HG02571 (cell line): Measurements from ENCODE around the gene APOO.

ENCODE experiments used
- ATAC-seq: cut with Tn5 transposase; IDR thresholded peaks from one replicate; pipeline ENCODE4 v1.9.1; 2021; ENCODE audit warnings: mild to moderate bottlenecking, moderate library complexity; ENCODE audit not compliant: unreplicated experiment

The APOO gene

GRCh38 chrX:23907498-23908218 is at the start of gene APOO, which contains the start of gene CXorf58:
Gene APOO, minus strand, starts transcription at chrX:23907938. Its CDS starts 236 bp downstream, at chrX:23907702.
Gene CXorf58, plus strand, starts transcription at chrX:23908006. Its CDS starts 2,297 bp downstream, at chrX:23910303.
- ATAC-seq = peak; percentile 91

DNA sequence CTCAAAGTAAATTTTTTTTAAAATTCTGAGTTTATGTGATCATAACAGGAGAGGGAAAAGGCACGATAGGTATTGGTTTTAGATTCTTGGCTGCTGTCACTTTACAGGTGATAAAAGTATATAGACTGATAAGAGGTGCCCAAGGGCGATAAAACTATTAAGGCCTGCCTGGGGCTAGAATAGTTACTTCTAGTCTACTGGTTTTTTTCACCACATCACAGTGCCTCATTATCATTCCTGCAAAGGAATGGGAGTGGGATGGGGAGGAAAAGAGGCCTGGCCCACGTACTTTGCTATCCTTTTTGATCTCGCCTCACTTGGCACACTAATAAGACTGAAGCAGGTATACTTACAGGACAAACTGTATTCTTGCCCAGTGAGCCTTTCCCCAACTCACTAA is 46.7 kb upstream of the APOO start:
- no peak for ATAC-seq

GRCh38 chrX:23953908-23954269 is 46.2 kb upstream of the APOO start:
- ATAC-seq = no peak

DNA sequence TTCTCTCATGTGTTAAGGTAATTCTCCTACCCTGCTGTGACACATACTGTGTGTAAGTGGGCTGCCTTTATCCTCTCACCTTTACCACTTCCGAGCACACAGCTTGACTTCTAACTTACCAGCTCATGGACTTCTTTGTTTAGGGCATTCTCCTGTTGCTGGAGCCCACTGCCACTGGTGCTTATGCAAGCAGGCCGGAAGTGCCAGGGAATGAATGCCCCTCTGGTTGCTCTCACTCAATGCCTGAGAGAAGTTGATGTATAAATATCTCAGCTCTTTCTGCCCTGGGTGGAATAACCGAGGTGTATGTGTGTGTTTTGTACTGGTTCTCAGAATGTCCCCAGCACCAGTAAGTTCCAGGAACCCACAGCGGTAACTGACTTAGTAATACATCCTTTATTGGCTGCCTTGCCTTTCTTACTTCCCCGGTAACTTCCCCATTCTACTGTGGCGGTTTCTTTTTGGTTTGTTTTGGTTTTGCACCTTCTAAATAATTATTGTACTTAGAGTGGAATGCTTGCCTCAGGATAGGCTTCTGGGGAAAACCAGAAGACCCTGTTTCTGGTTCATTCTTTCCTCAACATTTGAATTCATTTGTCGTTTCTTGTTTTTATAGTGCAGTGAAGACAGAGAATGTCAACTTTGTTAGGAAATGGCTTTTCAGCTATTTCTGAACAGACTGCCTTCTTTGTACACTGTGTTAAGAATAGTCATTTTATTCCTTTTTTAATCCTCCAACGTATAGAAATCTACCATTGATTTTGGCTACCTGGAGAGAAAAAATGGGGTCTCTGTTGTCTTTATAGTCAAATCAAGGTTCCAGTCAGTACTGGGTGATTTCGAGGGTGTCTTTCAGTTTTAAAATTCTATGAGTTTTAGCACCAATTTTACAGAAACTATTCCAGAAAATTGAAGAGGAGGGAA is 45.5 kb upstream of the APOO start:
- ATAC-seq = peak; percentile 90

GRCh38 chrX:23952391-23952790 is 44.7 kb upstream of the APOO start:
- no peak for ATAC-seq

DNA sequence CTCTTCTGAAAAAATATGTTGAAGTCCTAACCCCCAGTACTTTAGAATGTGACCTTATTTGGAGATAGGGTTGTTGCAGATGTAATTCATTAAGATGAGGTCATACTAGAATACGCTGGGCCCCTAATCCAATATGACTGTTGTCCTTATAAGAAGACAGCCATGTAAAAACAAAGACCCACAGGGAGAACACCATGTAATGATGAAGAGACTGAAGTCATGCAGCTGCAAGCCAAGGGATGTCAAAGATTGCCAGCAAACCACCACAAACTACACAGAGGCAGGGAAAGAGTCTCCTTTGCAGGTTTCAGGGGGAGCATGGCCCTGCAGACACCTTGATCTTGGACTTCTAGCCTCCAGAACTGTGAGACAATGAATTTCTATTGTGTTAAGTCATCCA is 37.5 kb upstream of the APOO start:
- ATAC-seq = no peak

DNA sequence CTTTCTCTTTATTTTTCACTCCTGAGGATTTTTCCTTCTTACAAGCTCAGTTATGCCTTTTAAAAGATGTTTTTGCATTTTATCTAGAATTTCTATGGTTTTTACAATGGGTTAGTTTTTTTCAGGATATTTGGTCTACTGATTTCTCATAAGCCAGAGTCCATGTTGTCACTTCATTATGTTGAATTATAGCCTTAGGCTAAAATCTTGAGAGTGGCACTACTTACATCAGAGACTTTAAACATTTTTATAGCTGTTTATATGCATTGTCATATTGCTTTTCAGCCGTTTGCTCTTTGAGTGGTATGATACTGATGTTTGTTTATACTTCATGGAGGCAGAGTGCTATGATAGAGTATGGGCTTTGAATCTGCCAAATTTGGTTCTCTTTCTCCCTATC is 36.5 kb upstream of the APOO start:
- ATAC-seq = no peak

GRCh38 chrX:23939203-23939602 is 31.5 kb upstream of the APOO start:
- ATAC-seq = no peak

DNA sequence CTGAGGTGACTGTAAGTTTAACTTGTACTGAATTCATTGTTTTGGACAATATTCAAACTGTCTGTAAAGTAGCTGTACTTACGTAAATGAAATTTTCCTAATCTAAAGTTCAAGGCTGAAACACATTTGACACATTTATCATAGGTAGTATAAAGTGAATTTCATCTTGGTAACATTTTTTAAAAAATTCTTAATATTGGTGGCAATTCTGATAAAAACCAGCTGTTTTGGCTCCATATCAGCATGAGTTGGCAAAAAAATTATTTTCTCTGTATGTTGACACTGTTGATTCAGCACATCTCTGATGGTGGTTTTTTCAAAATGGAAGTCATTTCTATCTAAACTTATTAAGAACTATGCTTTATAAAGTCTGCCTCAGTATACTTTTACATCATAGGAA is 31.0 kb upstream of the APOO start:
- ATAC-seq = no peak

GRCh38 chrX:23937100-23937499 is 29.4 kb upstream of the APOO start:
- ATAC-seq = no peak

DNA sequence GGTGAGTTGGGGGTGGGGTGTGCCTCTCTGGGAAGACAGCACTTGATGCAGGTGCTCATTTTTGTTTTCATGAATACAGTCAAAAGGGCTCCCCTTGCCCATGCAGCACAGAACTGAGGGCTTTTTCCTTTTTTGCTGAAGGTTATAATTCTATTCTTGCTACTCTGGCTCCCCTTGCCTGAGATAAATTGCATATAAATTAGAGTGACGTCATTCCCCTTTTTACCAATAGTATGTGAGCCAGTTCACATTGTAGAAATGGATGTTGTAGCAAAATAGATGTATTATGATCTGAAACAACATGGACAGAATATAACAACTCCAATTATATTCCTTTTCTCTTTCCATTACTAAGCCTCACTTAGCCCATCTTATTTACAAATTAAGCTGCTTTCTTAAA is 28.4 kb upstream of the APOO start:
- ATAC-seq = no peak

DNA sequence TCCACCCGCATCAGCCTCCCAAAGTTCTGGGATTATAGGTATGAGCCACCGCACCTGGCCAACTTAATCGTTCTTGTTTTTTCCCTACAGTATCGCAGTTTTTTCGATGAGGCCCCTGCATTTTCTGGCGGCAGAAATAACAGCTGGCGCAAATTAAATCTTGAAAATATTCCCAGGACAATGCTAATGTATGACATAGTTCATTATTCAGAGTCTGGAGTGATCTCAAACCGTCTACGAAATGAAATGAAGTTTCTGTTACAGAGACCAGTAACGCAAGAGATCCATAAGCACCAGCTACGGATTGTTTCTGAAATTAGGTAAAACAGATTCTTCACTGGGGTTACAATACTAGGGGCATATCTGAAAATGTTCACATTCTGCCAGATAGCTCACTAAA is 27.4 kb upstream of the APOO start:
- no peak for ATAC-seq

DNA sequence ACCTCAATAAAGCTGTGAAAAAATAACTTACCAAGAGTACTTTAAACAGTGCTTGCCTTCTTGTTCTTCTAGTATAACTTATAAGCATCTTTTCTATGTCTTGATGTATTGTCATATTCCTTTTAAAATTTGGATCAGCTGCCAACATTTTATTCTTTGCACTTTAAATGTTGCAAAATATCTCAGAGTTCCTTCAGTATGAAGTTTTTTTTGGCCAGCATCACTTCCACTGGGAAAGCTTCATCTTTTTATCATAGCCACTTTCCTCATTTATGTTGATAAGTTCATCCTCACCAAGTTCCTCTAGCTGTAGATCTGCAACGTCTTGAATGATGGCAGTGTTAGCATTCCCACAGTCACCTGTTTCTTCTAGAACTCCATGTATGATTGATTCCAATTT is 24.3 kb upstream of the APOO start:
- no peak for ATAC-seq

GRCh38 chrX:23930894-23931604 is 23.3 kb upstream of the APOO start:
- no peak for ATAC-seq

DNA sequence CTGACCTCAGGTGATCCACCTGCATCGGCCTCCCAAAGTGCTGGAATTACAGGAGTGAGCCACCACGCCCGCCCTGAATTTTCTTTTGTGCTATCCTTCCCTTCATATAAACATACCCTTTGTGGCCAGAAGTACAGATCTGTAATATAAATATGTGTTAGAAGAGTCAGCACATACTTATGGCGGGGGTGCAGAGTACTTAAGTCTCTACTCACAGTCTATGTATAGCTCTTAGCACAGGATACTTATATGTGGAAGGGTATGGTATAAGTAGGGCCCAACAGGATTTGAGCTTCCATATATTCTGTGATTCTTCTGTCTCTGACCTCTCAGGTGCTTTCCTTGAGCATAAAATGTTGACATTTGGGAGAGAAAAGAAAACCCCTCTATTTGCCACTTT is 18.3 kb upstream of the APOO start:
- ATAC-seq = no peak

DNA sequence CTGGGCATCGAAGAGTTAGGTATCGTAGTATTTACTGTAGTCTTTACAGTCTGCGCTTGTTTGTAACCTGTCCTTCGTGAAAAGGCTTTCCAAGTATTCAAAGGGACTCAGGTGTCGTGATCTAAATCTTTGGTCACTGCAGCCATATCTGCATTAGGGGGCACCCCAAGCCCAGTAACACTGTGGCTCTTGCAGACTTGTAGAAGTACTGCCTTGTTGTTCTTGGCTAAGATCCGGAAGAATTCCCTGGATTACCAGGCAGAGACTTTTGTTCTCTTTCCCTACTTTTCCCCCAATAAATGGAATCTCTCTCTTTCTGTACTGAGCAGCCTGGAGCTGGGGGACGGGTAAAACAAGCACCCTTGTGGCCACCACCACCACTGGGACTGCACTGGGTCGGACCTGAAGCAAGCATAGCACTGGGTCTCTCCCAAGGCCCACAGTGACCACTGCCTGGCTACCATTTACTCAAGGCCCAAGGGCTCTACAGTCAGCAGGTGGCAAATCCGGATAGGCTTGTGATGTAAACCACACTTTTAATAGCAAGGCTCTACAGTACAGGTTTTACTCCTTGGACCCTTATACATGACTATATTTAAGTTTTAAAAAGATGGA is 12.1 kb upstream of the APOO start:
- no peak for ATAC-seq

DNA sequence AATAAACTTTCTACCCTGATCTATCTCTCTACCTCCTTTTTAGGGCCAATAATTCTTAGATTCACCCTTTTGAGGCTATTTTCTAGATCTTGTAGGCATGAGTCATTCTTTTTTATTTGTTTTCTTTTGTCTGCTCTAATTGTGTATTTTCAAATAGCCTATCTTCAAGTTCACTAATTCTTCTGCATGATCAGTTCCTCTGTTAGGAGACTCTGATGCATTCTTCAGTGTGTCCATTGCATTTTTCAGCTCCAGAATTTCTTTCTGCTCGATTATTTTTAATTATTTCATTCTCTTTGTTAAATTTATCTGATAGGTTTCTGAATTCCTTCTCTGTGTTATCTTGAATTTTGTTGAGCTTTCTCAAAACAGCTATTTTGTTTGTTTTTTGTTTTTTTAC is 11.4 kb upstream of the APOO start:
- no peak for ATAC-seq

- ATAC-seq = no peak
Observed at GRCh38 chrX:23911126-23911835, 3.5 kb upstream of the APOO start.

DNA sequence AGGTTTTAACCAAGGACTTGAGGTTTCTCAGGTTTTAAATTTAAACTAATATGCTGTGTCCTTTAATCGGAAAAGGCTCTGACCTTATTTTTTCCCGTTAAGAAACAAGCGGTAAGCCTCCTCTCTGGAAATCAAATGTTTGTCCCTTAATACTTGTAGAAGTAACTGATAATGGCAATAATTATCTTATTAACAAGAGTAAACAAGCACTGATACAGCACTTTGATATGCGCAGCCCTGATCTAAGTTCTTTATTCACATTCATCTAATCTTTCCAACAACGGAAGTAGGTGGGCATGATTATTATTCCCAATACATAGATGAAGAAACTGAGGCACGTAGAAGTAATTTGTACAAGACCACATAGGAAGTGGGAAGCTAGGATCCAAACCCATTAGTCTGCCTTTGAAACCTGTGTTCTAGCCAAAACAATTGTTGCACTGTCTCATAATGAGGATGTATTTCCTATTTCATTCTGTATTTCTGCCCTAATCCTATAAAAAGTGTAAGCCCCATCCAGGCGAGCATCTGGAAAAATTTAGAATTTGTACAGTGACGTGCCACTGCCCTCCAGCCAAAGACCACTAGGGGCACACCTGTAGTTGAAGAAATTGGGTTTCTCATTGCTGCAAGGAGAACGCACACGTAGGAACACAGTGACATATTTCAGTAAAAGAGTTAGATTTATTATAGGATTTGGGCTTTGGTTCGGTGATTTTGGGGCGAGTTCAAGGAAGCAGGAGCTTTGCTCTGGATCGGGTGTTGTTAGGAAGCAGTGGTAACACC is 674 bp upstream of the APOO start:
- ATAC-seq = no peak

DNA sequence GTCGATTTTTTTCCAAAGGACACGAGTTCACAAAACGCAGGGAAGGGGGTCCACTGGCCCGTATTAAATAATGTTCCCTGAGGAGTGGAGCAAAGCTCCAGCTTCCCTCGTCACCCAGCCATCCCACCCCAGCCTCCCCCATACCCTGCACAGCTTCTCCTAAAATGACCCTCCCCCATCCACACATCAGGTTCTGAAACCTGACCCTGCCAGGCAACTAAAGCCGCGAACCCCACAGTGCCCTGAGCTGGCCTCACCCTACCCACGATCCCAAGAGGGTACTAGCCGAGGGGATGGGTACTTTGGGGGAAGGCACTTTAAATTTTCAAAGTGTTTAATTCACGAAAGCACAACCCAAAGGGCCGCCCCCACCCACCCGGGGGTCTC is 634 bp downstream of the APOO start:
- no peak for ATAC-seq
